Ascending aorta (tissue), 2 donors: ENCODE measurements around the gene SMIM20. TPM values are rescaled to one million over a fixed set of nuclear protein-coding genes. Genes with fewer than 3 reads are reported as not detected.

ENCODE experiments used
- DNase-seq, 2 donors: peaks; one replicate each; pipeline ENCODE4 v3.0.0-alpha.2; 2019; ENCODE audit warnings: low spot score in 2 of 2
- H3K27ac ChIP-seq, 2 donors: fragments of 200-600 bp; sonication (generic); one replicate each; pipeline ENCODE4 v1.5.1; 2016 to 2017; ENCODE audit warnings: mild to moderate bottlenecking in 1 of 2
- H3K27me3 ChIP-seq: fragments of 200-600 bp; sonication (generic); one replicate; pipeline ENCODE4 v1.5.1; 2017
- H3K36me3 ChIP-seq, 2 donors: fragments of 200-600 bp; sonication (generic); one replicate each; pipeline ENCODE4 v1.5.1; 2016
- H3K4me1 ChIP-seq, 2 donors: fragments of 200-600 bp; sonication (generic); one replicate each; pipeline ENCODE4 v1.5.1; 2016 to 2017; ENCODE audit warnings: mild to moderate bottlenecking in 1 of 2
- H3K4me3 ChIP-seq, 2 donors: fragments of 200-600 bp; sonication (generic); one replicate each; pipeline ENCODE4 v1.5.1; 2016 to 2017; ENCODE audit warnings: mild to moderate bottlenecking in 1 of 2
- H3K9me3 ChIP-seq, 2 donors: fragments of 200-600 bp; sonication (generic); one replicate each; pipeline ENCODE4 v1.5.1; 2016
- CTCF ChIP-seq, 3 experiments: fragments of 200-600 bp in 2 of 3; fragments of 450-650 bp in 1 of 3; sonication (generic) in 2 of 3; IDR thresholded peaks; one replicate each; pipeline ENCODE4 v1.5.1; 2016 to 2019; ENCODE audit warnings: antibody characterized with exemption in 3 of 3, mild to moderate bottlenecking in 1 of 3, moderate library complexity in 1 of 3
- intact Hi-C: fragments of 100-400 bp; cut with DNase I; formaldehyde crosslinking; loops from one replicate; pipeline ENCODE4 v1.15.1; 2023
- total RNA-seq: library from RNA; depleted of rRNA; stranded (reverse); fragments of >200 nt; gene quantifications from one replicate; pipeline ENCODE4 v1.1.0, GENCODE V29; 2016

The SMIM20 gene
- total RNA-seq, 1 donor from 2014 or later, result 5.7 TPM

- DNase-seq, result no peak
- H3K4me1 ChIP-seq, result no peaks in the 10 kb centered on the region
- H3K9me3 ChIP-seq, result no peaks in the 10 kb centered on the region
- H3K36me3 ChIP-seq, result no peaks in the 10 kb centered on the region
- peak overlapping the region; percentile 32 to 54 for H3K27ac ChIP-seq
- intact Hi-C loops, result no loop called here
- TF ChIP-seq CTCF (IDR thresholded peaks at IDR 0.05), result no peak
- H3K27me3 ChIP-seq, result no peaks in the 10 kb centered on the region
- H3K4me3 ChIP-seq, result peak overlapping the region; percentile 9 to 24
Observed at GRCh38 chr4:25929298-25929686, 15.3 kb downstream of the SMIM20 start.

GRCh38 chr4:25930731-25931354 is 16.8 kb downstream of the SMIM20 start:
- no peak for TF ChIP-seq CTCF (IDR thresholded peaks at IDR 0.05)

GRCh38 chr4:25936696-25937095 is 22.7 kb downstream of the SMIM20 start:
- no peak overlapping the region for H3K27ac ChIP-seq
- H3K36me3 ChIP-seq, result no peaks in the 10 kb centered on the region
- H3K4me1 ChIP-seq, result no peaks in the 10 kb centered on the region
- no peak for TF ChIP-seq CTCF (IDR thresholded peaks at IDR 0.05)
- H3K9me3 ChIP-seq, result no peaks in the 10 kb centered on the region
- no peak for DNase-seq
- H3K4me3 ChIP-seq, result no peak overlapping the region
- H3K27me3 ChIP-seq, result no peaks in the 10 kb centered on the region
- intact Hi-C loops, result no loop called here

More at GRCh38 chr4:25930731-25931354, 16.8 kb downstream of the SMIM20 start:
- no peak overlapping the region for H3K27ac ChIP-seq
- no peaks in the 10 kb centered on the region for H3K36me3 ChIP-seq
- intact Hi-C loops, result no loop called here
- no peaks in the 10 kb centered on the region for H3K4me1 ChIP-seq
- DNase-seq, result peak in 1 of 2 donors; percentile 53
- H3K27me3 ChIP-seq, result no peaks in the 10 kb centered on the region
- H3K9me3 ChIP-seq, result no peaks in the 10 kb centered on the region
- no peak overlapping the region for H3K4me3 ChIP-seq

- intact Hi-C loops, result no loop called here
- no peak overlapping the region for H3K4me3 ChIP-seq
- no peak overlapping the region for H3K27ac ChIP-seq
- no peak for TF ChIP-seq CTCF (IDR thresholded peaks at IDR 0.05)
- DNase-seq, result no peak
- no peaks in the 10 kb centered on the region for H3K36me3 ChIP-seq
- no peaks in the 10 kb centered on the region for H3K27me3 ChIP-seq
- no peaks in the 10 kb centered on the region for H3K4me1 ChIP-seq
- H3K9me3 ChIP-seq, result no peaks in the 10 kb centered on the region
Observed at GRCh38 chr4:25937801-25938200, 23.8 kb downstream of the SMIM20 start.

GRCh38 chr4:25938366-25938765 is 24.3 kb downstream of the SMIM20 start:
- H3K4me3 ChIP-seq, result no peak overlapping the region

More at GRCh38 chr4:25938366-25938765, 24.3 kb downstream of the SMIM20 start:
- Histone ChIP-seq H3K27ac (no peak overlapping the region), H3K4me1 (no peaks in the 10 kb centered on the region), H3K36me3 (no peaks in the 10 kb centered on the region), H3K9me3 (no peaks in the 10 kb centered on the region), H3K27me3 (no peaks in the 10 kb centered on the region)
- intact Hi-C loops, result no loop called here
- no peak for TF ChIP-seq CTCF (IDR thresholded peaks at IDR 0.05)
- no peak for DNase-seq
